ENCODE data around the gene ATP6V1B1.

DNA sequence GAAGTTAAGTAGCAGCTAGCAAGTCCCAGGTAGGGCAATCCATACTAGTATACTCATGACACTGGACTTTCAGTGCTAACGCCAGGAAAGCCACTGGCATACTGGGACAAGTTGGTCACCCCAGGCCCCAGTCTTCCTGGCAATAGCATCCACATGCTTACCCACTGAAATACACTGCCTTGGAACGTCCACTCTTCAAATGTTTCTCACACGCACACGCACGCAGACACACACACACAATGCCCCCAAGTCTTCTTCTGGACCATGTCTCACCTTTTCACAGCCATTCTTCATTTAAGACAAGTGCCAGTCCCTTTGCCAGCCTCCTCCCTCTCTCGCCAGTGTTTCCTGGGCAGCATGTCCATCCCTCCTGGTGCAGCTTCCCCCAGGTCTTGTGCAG is 67.7 kb downstream of the ATP6V1B1 start:
- TF ChIP-seq, protein P1, sequence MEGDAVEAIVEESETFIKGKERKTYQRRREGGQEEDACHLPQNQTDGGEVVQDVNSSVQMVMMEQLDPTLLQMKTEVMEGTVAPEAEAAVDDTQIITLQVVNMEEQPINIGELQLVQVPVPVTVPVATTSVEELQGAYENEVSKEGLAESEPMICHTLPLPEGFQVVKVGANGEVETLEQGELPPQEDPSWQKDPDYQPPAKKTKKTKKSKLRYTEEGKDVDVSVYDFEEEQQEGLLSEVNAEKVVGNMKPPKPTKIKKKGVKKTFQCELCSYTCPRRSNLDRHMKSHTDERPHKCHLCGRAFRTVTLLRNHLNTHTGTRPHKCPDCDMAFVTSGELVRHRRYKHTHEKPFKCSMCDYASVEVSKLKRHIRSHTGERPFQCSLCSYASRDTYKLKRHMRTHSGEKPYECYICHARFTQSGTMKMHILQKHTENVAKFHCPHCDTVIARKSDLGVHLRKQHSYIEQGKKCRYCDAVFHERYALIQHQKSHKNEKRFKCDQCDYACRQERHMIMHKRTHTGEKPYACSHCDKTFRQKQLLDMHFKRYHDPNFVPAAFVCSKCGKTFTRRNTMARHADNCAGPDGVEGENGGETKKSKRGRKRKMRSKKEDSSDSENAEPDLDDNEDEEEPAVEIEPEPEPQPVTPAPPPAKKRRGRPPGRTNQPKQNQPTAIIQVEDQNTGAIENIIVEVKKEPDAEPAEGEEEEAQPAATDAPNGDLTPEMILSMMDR (IDR thresholded peaks at IDR 0.05): no peak
- no peak for TF ChIP-seq POLR2A (IDR thresholded peaks at IDR 0.05)
